Activated CD4-positive, alpha-beta T cell treated with anti-CD3 and anti-CD28 coated beads for 24 hours (primary cell): Measurements from ENCODE around the gene OCIAD2.
"Not testable (repeated sequence)": the region's sequence is repeated elsewhere in the genome, so short reads cannot be mapped to it uniquely, and the experiment has no call there.

Experiments used
- DNase-seq, 2 donors: peaks; one replicate each; pipeline ENCODE4 v3.0.0-alpha.2; 2020; ENCODE audit warnings: low read depth in 2 of 2

Gene OCIAD2

DNA sequence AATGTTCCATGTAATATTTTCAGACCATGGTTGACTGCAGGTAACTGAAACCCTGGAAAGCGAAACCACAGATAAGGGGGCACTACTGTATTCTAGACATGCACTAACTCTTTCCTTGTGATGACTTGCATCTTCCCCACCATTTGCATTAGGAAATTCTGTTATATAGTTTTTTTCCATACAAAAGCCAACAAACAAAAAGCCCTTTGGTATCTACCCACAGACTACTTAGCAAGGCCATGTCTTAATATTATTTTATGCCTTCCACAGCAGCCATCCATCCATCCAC is 52.2 kb downstream of the OCIAD2 start:
- DNase-seq = no peak

DNA sequence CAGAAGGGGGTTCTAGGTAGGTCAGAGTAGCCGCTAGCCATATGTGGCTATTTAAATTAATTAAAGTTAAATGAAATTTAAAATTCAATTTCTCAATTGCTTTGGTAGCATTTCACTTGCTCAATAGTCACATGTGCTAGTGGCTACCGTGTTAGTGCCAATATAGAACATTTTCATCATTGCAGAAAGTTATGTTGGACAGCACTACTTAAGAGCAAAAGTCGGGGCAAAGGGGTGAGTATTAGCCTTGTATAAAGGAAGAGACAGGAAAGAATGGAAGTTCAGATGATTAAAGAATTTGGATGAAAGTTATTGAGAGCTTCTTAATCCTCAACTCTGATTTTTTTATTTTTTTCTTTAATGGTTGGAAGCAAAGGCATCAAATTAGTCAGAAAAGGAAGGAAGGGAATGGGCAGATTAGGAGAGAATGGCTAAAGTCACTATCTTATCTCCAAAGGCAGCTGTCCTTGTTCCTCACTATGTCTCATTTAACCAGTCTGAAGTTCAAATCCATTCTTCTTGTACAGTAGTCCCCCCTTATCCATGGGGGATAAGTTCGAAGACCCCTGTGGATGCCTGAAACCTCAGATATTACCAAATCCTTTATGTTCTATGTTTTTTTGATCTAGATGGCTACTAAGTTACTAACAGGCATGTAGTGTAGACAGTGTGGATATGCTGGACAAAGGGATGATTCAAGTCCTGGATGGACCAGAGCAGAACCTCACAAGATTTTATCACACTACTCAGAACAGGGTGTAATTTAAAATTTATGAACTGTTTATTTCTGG is 52.8 kb downstream of the OCIAD2 start:
- DNase-seq = no peak

DNA sequence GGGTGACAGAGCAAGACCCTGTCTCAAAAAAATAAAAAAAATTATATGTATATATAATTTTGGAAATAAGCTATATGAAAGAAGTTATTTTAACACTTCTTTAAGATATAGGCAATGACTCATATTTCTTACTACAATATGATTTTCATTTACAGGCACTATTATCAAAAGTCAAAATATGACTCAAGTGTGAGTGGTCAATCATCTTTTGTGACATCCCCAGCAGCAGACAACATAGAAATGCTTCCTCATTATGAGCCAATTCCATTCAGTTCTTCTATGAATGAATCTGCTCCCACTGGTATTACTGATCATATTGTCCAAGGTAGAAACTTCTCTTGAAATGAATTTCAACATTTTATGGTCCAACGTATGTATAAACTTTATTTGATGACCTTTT is 54.9 kb downstream of the OCIAD2 start:
- no peak for DNase-seq

DNA sequence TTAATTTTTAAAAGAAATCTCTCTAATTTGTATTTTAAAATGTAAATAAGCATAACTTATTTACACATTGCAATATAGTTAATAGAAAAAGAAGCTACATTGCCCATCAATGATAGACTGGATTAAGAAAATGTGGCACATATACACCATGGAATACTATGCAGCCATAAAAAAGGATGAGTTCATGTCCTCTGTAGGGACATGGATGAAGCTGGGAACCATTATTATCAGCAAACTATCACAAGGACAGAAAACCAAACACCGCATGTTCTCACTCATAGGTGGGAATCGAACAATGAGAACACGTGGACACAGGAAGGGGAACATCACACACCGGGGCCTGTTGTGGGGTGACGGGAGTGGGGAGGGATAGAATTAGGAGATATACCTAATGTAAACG is 57.8 kb downstream of the OCIAD2 start:
- DNase-seq = not testable (repeated sequence)

DNA sequence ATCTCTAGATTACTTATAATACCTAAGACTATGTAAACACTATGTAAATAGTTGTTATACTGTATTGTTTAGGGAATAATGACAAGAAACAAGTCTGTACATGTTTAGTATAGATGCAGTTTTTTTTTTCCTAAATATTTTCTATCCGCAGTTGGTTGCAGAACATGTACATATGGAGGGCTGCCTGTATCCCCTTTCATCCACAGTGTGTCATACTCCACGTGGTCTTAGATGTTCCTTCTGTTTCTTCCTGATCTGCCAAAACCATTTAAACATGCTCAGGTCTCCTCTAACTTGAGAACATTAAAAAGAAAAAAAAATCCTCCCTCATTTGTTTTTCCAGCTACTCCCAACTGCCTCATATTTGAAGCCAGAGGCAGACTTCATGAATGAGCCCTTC is 61.7 kb downstream of the OCIAD2 start:
- DNase-seq = no peak

DNA sequence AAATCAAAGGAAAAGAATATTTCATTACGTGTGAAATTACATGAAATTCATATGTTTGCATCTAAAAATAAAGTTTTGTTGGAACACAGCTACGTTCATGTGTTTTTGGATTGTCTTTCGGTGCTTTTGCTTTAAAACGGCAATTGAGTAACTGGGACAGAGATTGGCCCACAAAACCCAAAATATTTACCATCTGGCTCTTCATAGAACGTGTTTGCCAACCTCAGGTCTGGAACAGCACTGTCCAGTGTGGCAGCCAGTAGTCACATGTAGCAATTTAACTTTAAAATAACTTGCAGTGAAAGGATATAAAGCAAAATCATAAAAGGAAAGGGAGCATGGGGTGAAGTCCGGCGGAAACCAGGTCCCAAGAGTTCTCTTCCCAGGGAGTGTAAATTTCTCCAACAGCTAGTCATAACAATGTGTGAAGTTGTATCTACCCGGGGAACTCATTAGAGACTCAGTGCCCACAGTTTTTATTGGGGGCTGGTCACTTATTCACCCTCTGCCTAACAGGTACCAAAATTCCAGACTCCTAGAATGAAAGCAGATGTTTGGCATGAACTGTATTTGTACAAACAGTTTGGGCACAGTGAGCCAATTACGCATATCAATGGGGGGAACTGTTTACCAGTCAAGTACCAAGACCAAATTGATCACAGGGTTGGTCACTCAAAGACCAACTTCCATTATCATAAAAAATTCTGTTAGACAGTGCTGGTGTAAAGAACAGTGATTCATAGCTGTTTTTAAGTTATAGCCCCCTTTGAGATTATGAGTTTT is 65.3 kb downstream of the OCIAD2 start:
- no peak for DNase-seq

DNA sequence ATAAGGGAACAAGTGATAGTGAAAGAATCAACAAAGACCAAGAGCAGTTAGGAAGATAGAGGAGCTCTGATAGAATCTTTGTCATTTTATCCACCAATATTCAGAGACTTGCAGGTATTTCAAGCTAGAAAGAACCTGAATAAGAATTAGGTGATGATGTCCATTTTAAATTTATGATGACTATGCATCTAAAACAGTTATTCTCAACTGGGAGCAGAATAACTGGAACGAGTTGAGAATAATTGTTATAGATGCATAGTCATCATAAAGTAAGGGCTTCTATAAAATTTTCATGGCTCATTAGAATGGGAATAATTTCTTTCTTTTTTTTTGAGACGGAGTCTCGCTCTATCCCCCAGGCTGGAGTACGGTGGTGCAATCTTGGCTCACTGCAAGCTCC is 69.9 kb downstream of the OCIAD2 start:
- DNase-seq = no peak
